ENCODE data around the gene SSH2. TPM values are rescaled to one million over a fixed set of nuclear protein-coding genes. Genes with fewer than 3 reads are reported as not detected.

SSH2 gene
- total RNA-seq, 2 experiments from 2014 or later = 39.4 to 73.9 TPM

DNA sequence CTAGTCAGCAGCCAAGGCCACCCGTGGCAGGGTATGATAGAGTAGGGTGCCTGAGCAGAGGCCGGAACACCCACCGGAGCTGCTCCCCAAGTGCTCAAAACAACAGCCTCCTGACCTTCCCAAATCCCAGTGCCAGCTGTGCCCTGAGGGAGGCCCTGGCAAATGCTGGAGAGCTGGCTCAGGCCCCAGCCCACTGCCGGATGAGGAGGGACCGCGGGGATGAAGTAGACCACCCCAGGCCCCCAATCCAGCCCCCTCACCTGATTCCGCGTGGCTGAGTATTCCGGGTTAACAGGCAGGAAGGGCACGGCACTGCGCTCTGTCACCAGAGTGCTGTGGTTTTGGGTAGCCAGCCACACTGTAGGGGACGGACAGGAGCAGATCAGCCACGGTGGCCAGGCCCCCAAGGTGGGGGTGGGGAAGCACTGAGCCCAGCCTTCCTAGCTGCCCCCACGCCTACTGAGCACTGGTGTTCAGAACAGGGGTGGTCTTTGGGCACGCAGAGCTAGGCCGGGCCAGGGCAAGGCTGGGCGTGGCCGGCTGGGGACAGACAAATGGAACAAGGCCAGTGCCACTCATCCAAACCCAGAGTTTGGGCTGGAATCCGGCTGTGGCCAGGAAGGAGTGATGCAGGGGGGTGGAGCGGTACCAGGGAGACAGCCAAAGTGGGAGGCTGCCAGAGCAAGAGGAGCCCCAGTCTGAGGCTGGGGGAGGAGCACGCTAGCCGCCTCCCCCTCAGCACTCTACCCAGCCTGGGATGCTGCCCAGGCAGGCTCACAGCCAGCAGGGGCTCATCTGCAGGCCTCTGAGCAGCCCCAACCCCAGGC is 352.4 kb downstream of the SSH2 start:
- Histone ChIP-seq H3K9me2 (ENCODE audit: insufficient read depth, low read length) (no peaks in the 10 kb centered on the region), H3K9me3 (ENCODE audit: low read length) (no peaks in the 10 kb centered on the region), H3K36me3 (ENCODE audit: insufficient read depth, low read length) (peaks cover 82% of the 10 kb centered on the region), H3K4me2 (ENCODE audit: low read length) (no peak overlapping the region), H3K4me1 (ENCODE audit: insufficient read depth, low read length, poor library complexity, severe bottlenecking) (peaks cover 17% of the 10 kb centered on the region), H2AFZ (ENCODE audit: low read length) (no peak overlapping the region), H4K20me1 (ENCODE audit: insufficient read depth, low read length) (no peaks in the 10 kb centered on the region), H3K79me2 (ENCODE audit: insufficient read depth, low read depth, low read length) (no peaks in the 10 kb centered on the region), H3K27ac (ENCODE audit: low read depth, low read length, poor library complexity, severe bottlenecking) (no peak overlapping the region), H3K4me3 (ENCODE audit: low read depth, low read length, poor library complexity, severe bottlenecking) (no peak overlapping the region)
- BruUV-seq (replicated peaks) = no TSS peak
- ChIA-PET CTCF (ENCODE audit: unreplicated experiment) (no interaction called here), POLR2A (interaction anchor here (0.5 to 2.1 kb wide), 4 partner anchors 8 to 683 kb away, joined by 3 to 4 read pairs (median 4); no protein-coding TSS in a partner anchor)
- intact Hi-C loops (cut with micrococcal nuclease; ENCODE audit: unreplicated experiment) = no loop called here
- DNase-seq (ENCODE audit: low spot score) = no peak
- TF ChIP-seq, protein P1, sequence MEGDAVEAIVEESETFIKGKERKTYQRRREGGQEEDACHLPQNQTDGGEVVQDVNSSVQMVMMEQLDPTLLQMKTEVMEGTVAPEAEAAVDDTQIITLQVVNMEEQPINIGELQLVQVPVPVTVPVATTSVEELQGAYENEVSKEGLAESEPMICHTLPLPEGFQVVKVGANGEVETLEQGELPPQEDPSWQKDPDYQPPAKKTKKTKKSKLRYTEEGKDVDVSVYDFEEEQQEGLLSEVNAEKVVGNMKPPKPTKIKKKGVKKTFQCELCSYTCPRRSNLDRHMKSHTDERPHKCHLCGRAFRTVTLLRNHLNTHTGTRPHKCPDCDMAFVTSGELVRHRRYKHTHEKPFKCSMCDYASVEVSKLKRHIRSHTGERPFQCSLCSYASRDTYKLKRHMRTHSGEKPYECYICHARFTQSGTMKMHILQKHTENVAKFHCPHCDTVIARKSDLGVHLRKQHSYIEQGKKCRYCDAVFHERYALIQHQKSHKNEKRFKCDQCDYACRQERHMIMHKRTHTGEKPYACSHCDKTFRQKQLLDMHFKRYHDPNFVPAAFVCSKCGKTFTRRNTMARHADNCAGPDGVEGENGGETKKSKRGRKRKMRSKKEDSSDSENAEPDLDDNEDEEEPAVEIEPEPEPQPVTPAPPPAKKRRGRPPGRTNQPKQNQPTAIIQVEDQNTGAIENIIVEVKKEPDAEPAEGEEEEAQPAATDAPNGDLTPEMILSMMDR (conservative IDR thresholded peaks at IDR 0.05; ENCODE audit: low read length) = no peak
- TF ChIP-seq EZH2phosphoT487 (IDR thresholded peaks at IDR 0.05; ENCODE audit: borderline replicate concordance, low read depth, low read length) = no peak

DNA sequence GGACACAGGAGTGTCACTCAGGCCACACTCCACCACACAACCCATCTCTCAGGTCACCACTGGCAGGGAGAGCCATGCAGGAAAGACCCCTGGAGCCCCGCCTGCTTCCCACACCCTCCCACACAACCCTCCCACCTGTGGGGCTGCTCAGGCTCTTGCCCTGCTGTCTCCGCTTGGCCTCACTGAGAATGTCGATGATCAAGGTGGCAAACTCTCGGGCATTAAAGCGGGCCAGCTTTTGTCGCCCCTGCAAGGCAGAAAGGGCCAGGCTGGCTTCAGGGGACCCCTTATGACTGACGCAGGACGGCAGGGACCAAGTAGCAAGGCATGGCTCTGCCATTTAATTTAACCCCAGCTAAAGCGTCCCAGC is 353.0 kb downstream of the SSH2 start:
- TF ChIP-seq, protein P1 (conservative IDR thresholded peaks at IDR 0.05; ENCODE audit: low read length) = no peak
- no peak for TF ChIP-seq EZH2phosphoT487 (IDR thresholded peaks at IDR 0.05; ENCODE audit: borderline replicate concordance, low read depth, low read length)

More for the DNA sequence above, 353.0 kb downstream of the SSH2 start:
- Histone ChIP-seq H3K9me3 (ENCODE audit: low read length) (no peaks in the 10 kb centered on the region), H4K20me1 (ENCODE audit: insufficient read depth, low read length) (no peaks in the 10 kb centered on the region), H3K4me2 (ENCODE audit: low read length) (no peak overlapping the region), H3K9me2 (ENCODE audit: insufficient read depth, low read length) (no peaks in the 10 kb centered on the region), H2AFZ (ENCODE audit: low read length) (no peak overlapping the region), H3K27ac (ENCODE audit: low read depth, low read length, poor library complexity, severe bottlenecking) (no peak overlapping the region), H3K79me2 (ENCODE audit: insufficient read depth, low read depth, low read length) (no peaks in the 10 kb centered on the region), H3K36me3 (ENCODE audit: insufficient read depth, low read length) (peaks cover 76% of the 10 kb centered on the region), H3K4me1 (ENCODE audit: insufficient read depth, low read length, poor library complexity, severe bottlenecking) (peaks cover 17% of the 10 kb centered on the region), H3K4me3 (ENCODE audit: low read depth, low read length, poor library complexity, severe bottlenecking) (no peak overlapping the region)
- no peak for DNase-seq (ENCODE audit: low spot score)
- BruUV-seq (replicated peaks) = no TSS peak
- CTCF ChIA-PET (ENCODE audit: unreplicated experiment) = no interaction called here
- POLR2A ChIA-PET = interaction anchor here (0.5 to 1.9 kb wide), 2 partner anchors 9 to 223 kb away, joined by 3 to 4 read pairs; no protein-coding TSS in a partner anchor
- intact Hi-C loops (cut with micrococcal nuclease; ENCODE audit: unreplicated experiment) = no loop called here

Data from OCI-LY7 (cell line).